Vagina (tissue), 2 donors: ENCODE measurements around the gene AGER.
A peak's percentile ranks its signal among the peaks of the same experiment; 100 is the strongest.

Experiments used
- POLR2A ChIP-seq, 2 donors: fragments of 450-650 bp; IDR thresholded peaks; one replicate each; pipeline ENCODE4 v1.6.1; 2017; ENCODE audit warnings: antibody characterized with exemption in 2 of 2, mild to moderate bottlenecking in 2 of 2, moderate library complexity in 2 of 2
- POLR2AphosphoS5 ChIP-seq, 2 donors: sonication (generic); formaldehyde crosslinking; IDR thresholded peaks; one replicate each; pipeline ENCODE4 v1.9.0; 2017; ENCODE audit warnings: antibody characterized with exemption in 2 of 2, mild to moderate bottlenecking in 2 of 2, low read depth in 1 of 2; ENCODE audit not compliant: insufficient read depth in 1 of 2

- TF ChIP-seq POLR2AphosphoS5 (IDR thresholded peaks at IDR 0.05; ENCODE audit: insufficient read depth in 1 of 2, low read depth in 1 of 2): no peak
- TF ChIP-seq POLR2A (IDR thresholded peaks at IDR 0.05): peak in 1 of 2 donors; percentile 98
Measured at GRCh38 chr6:32194825-32195651, 11.0 kb upstream of the AGER start.
